Body of pancreas (tissue), 4 donors: ENCODE measurements around the gene CNTN2. TPM values are rescaled to one million over a fixed set of nuclear protein-coding genes. Genes with fewer than 3 reads are reported as not detected.

Experiments used
- ATAC-seq: fragments of 150-250 bp; one replicate; pipeline ENCODE4 v1.9.1; 2016
- DNase-seq, 4 donors: peaks; one replicate each; pipeline ENCODE4 v3.0.0-alpha.2; 2019
- H3K27ac ChIP-seq, 4 donors: fragments of 200-600 bp; sonication (generic); 1 replicate in 3 of 4; 2 replicates in 1 of 4; pipeline versions ENCODE4 v1.5.1 to v1.6.1; 2016 to 2019; ENCODE audit warnings: mild to moderate bottlenecking in 1 of 4, mixed read lengths in 1 of 4, moderate library complexity in 1 of 4
- H3K27me3 ChIP-seq, 2 donors: fragments of 200-600 bp; sonication (generic); one replicate each; pipeline ENCODE4 v1.6.0; 2016; ENCODE audit warnings: mild to moderate bottlenecking in 1 of 2
- H3K36me3 ChIP-seq, 2 donors: fragments of 200-600 bp; sonication (generic); replicated peaks in 1 of 2; 2 replicates each; pipeline ENCODE4 v1.5.1; 2016; ENCODE audit warnings: low read depth in 2 of 2; ENCODE audit not compliant: insufficient read depth in 1 of 2
- H3K4me1 ChIP-seq: fragments of 200-600 bp; sonication (generic); one replicate; pipeline ENCODE4 v1.6.0; 2016
- H3K4me3 ChIP-seq, 2 donors: fragments of 200-600 bp; sonication (generic); 1 replicate in 1 of 2; 2 replicates in 1 of 2; pipeline ENCODE4 v1.5.1; 2016 to 2019
- H3K9me3 ChIP-seq, 3 donors: fragments of 200-600 bp; sonication (generic); 1 replicate in 2 of 3; 2 replicates in 1 of 3; pipeline ENCODE4 v1.5.1; 2016
- CTCF ChIP-seq, 7 experiments: fragments of 450-650 bp in 4 of 7; fragments of 200-600 bp in 3 of 7; sonication (generic) in 3 of 7; IDR thresholded peaks; one replicate each; pipeline ENCODE4 v1.5.1; 2016 to 2019; ENCODE audit warnings: antibody characterized with exemption in 7 of 7
- POLR2A ChIP-seq, 3 donors: fragments of 450-650 bp; IDR thresholded peaks; one replicate each; pipeline ENCODE4 v1.6.1; 2016; ENCODE audit warnings: antibody characterized with exemption in 3 of 3, mild to moderate bottlenecking in 2 of 3
- WGBS, 2 donors: methylation state at CpG; one replicate each; pipeline ENCODE4 v1.1.5; 2017; 5-methylcytosine and 5-hydroxymethylcytosine counted together
- intact Hi-C: fragments of 100-400 bp; cut with DNase I; formaldehyde crosslinking; loops from one replicate; pipeline ENCODE4 v1.15.1; 2023
- total RNA-seq, 2 donors: library from RNA; depleted of rRNA; stranded (reverse); fragments of >200 nt; gene quantifications; one replicate each; pipeline ENCODE4 v1.1.0, GENCODE V29; 2016

Gene CNTN2
- total RNA-seq, 2 donors from 2014 or later, result not detected

- H3K27me3 ChIP-seq, result no peaks in the 10 kb centered on the region
- H3K4me1 ChIP-seq, result no peaks in the 10 kb centered on the region
- DNase-seq (no peak), ATAC-seq (no peak)
- 71 to 81% methylated on average over 4 of the region's 4 CpGs for WGBS, 2 donors
- H3K27ac ChIP-seq, result no peak overlapping the region
- TF ChIP-seq POLR2A (IDR thresholded peaks at IDR 0.05) (no peak), CTCF (IDR thresholded peaks at IDR 0.05) (no peak)
- H3K36me3 ChIP-seq, result no peaks in the 10 kb centered on the region
- intact Hi-C loops, result no loop called here
- H3K9me3 ChIP-seq, result no peaks in the 10 kb centered on the region
- H3K4me3 ChIP-seq, result no peak overlapping the region
These were observed 33.3 kb downstream of the CNTN2 start for GRCh38 chr1:205076245-205076761.

- no peak for DNase-seq
- intact Hi-C loops, result no loop called here
- WGBS, 2 donors, result 89 to 93% methylated on average over 6 to 7 of the region's 7 CpGs
- Histone ChIP-seq H3K9me3 (no peaks in the 10 kb centered on the region), H3K4me3 (no peak overlapping the region), H3K27me3 (no peaks in the 10 kb centered on the region), H3K27ac (no peak overlapping the region), H3K36me3 (no peaks in the 10 kb centered on the region), H3K4me1 (no peaks in the 10 kb centered on the region)
- no peak for ATAC-seq
- TF ChIP-seq CTCF (IDR thresholded peaks at IDR 0.05) (no peak), POLR2A (IDR thresholded peaks at IDR 0.05) (no peak)
These were observed 34.3 kb downstream of the CNTN2 start for GRCh38 chr1:205077158-205077933.

- H3K9me3 ChIP-seq, result no peaks in the 10 kb centered on the region
- no peak overlapping the region for H3K4me3 ChIP-seq
- TF ChIP-seq POLR2A (IDR thresholded peaks at IDR 0.05) (no peak), CTCF (IDR thresholded peaks at IDR 0.05) (no peak)
- intact Hi-C loops, result no loop called here
- no peaks in the 10 kb centered on the region for H3K4me1 ChIP-seq
- DNase-seq (no peak), ATAC-seq (no peak)
- no peaks in the 10 kb centered on the region for H3K36me3 ChIP-seq
- H3K27me3 ChIP-seq, result no peaks in the 10 kb centered on the region
- WGBS, 2 donors, result 71 to 95% methylated on average over 1 of the region's 1 CpG
- H3K27ac ChIP-seq, result no peak overlapping the region
These were observed 34.9 kb downstream of the CNTN2 start for GRCh38 chr1:205077934-205078311.

- no peak for TF ChIP-seq POLR2A (IDR thresholded peaks at IDR 0.05)
- H3K9me3 ChIP-seq, result no peaks in the 10 kb centered on the region
These were observed 39.4 kb downstream of the CNTN2 start for GRCh38 chr1:205082431-205082830.

GRCh38 chr1:205084360-205084759 lies 41.3 kb downstream of the CNTN2 start, which contains the start of gene TMEM81:
Gene TMEM81, minus strand, starts transcription at chr1:205084460. Its CDS starts 140 bp downstream, at chr1:205084320.
- no peak within 1 kb of the TSS for H3K4me3 ChIP-seq
- no peak within 1 kb of the TSS for H3K27ac ChIP-seq
- ATAC-seq (no peak), DNase-seq (no peak)
- H3K9me3 ChIP-seq, result no peaks in the 10 kb centered on the region
- no peaks in the 10 kb centered on the region for H3K27me3 ChIP-seq
- TF ChIP-seq CTCF (IDR thresholded peaks at IDR 0.05) (no peak), POLR2A (IDR thresholded peaks at IDR 0.05) (no peak)
- no peaks in the 10 kb centered on the region for H3K4me1 ChIP-seq
- peaks cover 0 to 3% of the 10 kb centered on the region in 2 donors for H3K36me3 ChIP-seq
- WGBS, 2 donors, result 80 to 91% methylated on average over 2 of the region's 2 CpGs
- intact Hi-C loops, result no loop called here

More at GRCh38 chr1:205082431-205082830, 39.4 kb downstream of the CNTN2 start:
- Histone ChIP-seq H3K4me3 (no peak overlapping the region), H3K4me1 (no peaks in the 10 kb centered on the region), H3K36me3 (no peaks in the 10 kb centered on the region), H3K27me3 (no peaks in the 10 kb centered on the region), H3K27ac (no peak overlapping the region)
- ATAC-seq (no peak), DNase-seq (no peak)
- 89 to 100% methylated on average over 2 to 4 of the region's 4 CpGs for whole genome bisulfite sequencing, 2 donors
- intact Hi-C loops, result no loop called here
